Uterine smooth muscle cell (primary cell): ENCODE data around the gene PCARE. TPM values are rescaled to one million over a fixed set of nuclear protein-coding genes. Genes with fewer than 3 reads are reported as not detected.

Source experiments
- total RNA-seq: library from RNA; depleted of rRNA; stranded (reverse); fragments of >200 nt; gene quantifications from 2 replicates; pipeline ENCODE4 v1.2.3, GENCODE V29; 2014

Gene PCARE
- total RNA-seq = not detected in 2 replicates

DNA sequence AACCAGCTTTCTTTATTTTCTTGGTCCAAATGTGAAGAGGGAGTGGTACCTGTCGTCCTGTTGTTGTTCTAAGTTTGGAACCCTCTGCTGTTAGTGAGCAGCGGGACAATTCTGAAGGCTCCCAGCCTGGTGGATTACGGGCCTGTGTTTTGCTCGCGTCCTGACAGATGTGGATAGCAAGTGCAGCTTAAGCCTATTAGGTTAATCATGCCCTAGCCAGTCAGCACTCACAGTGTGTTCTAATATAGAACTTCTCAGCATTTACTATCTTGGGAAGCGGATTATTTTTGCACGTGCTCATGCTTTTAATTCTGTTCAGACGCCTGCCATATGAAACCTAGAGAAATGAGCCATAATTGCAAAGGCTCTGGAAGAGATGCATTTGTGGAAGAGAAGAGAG, at the start of gene PCARE:
Gene PCARE, minus strand, starts transcription at position 113 of the 400 bp plus-strand sequence. CDS start 262 bp downstream, outside the sequence.

DNA sequence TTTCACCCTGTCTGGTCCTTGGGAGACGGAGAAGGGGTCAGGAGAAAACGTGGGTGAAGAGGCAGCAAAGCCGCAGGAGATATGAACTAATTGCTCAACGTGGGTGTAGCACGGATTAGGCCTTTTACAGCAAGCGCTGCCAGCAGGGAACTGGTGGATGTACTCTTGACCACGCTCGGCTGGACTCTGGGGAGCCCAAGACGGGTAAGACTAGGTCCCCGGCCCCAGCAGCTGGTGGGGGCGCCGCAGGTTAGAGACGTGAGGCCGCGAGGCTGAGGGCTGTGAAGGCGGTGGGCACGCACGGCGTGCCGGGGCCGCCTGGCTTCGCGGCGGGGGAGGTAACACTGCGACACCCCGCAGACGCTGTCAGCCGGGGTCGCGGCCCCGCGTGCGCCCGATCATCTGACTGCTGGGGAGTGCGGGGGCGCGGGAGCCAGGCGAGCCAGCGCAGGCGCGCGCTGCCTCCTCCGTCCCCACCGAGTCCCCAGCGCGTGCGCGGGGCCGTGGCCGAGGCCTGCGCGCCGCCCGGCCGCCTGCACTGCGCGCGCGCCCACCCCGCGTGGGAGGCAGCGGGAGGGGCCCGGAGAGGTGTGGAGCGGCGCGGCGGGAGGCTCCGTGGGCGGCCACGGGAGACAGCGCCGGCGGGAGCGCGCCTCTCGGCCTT, 40.8 kb upstream of the PCARE start, which contains the start of gene CLIP4:
Gene CLIP4, plus strand, starts transcription at position 470 of the 664 bp plus-strand sequence. CDS start 5,974 bp downstream, outside the sequence.

Other genes starting within 250 kb of the PCARE start
- gene TRMT61B, start 204.2 kb downstream of the PCARE start, total RNA-seq = 13.6 and 14.7 TPM in 2 replicates
- gene WDR43, start 179.9 kb downstream of the PCARE start, total RNA-seq = 89.1 and 166 TPM in 2 replicates
- under 0.01 and 0.11 TPM in 2 replicates for gene TOGARAM2, start 93.2 kb downstream of the PCARE start, total RNA-seq
- 62.1 and 110 TPM in 2 replicates for gene CLIP4, start 40.9 kb upstream of the PCARE start, total RNA-seq